GM13977 (cell line): ENCODE data around the gene OSTN.

Experiments used
- DNase-seq: peaks from one replicate; pipeline ENCODE4 v3.0.0; 2012; ENCODE audit warnings: low spot score
- in situ Hi-C: fragments of 300-500 bp; cut with MboI; formaldehyde crosslinking; loops from one replicate; pipeline ENCODE4 v1.12.0; 2022; ENCODE audit warnings: low sequenced_read_pairs, low pct_unique_long_range_greater_than_20kb, mixed read lengths, inconsistent platforms; ENCODE audit not compliant: unreplicated experiment
- TF ChIP-seq, protein P1 (sequence below): IDR thresholded peaks from 2 replicates; pipeline ENCODE4 v1.5.1; 2012; ENCODE audit warnings: mild to moderate bottlenecking, control low read depth; ENCODE audit not compliant: insufficient read depth; ENCODE audit errors: extremely low read depth, missing control alignments

Gene OSTN

DNA sequence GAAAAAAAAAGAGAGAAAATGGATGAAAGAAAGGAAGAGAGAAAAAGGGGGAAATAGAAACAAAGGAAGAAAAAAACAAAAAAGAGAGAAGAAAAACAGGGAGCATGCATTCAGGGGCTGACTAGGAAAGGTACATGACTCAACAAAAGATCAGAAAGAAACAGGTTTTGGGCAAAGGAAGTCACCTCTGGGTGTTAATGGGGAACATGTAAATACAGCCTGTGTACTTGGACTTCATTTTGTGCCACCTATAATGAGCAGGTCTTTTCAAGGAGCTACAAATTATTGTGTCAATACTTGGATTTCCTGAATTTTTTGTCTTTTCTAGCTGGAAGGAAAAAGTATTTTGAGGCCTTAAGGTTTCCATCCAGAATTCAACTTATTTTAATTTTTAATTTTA lies 76.7 kb downstream of the OSTN start:
- DNase-seq = no peak
- in situ Hi-C loops = no loop called here

DNA sequence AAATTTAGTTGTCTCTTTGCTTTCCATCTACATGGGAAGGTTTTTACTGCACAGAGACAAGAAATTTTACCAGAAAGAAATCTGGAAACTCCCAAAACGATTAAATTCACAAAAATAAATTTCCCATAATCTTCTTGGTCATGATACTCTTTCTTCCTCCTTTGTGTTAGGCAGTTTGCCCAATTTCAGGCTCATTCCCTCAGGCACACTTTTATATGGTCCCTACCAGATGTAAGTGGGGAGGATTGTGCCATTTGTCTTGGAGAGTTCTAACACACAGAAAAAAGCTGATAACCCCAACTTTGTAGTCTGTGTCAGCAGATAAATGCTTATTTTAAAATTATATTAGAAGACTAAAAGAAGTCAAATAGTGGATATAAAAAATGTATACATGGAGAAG lies 81.1 kb downstream of the OSTN start:
- DNase-seq = no peak
- in situ Hi-C loops = no loop called here
- TF ChIP-seq, protein P1, sequence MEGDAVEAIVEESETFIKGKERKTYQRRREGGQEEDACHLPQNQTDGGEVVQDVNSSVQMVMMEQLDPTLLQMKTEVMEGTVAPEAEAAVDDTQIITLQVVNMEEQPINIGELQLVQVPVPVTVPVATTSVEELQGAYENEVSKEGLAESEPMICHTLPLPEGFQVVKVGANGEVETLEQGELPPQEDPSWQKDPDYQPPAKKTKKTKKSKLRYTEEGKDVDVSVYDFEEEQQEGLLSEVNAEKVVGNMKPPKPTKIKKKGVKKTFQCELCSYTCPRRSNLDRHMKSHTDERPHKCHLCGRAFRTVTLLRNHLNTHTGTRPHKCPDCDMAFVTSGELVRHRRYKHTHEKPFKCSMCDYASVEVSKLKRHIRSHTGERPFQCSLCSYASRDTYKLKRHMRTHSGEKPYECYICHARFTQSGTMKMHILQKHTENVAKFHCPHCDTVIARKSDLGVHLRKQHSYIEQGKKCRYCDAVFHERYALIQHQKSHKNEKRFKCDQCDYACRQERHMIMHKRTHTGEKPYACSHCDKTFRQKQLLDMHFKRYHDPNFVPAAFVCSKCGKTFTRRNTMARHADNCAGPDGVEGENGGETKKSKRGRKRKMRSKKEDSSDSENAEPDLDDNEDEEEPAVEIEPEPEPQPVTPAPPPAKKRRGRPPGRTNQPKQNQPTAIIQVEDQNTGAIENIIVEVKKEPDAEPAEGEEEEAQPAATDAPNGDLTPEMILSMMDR = no peak

More for the DNA sequence above, 76.7 kb downstream of the OSTN start:
- TF ChIP-seq, protein P1 = no peak

DNA sequence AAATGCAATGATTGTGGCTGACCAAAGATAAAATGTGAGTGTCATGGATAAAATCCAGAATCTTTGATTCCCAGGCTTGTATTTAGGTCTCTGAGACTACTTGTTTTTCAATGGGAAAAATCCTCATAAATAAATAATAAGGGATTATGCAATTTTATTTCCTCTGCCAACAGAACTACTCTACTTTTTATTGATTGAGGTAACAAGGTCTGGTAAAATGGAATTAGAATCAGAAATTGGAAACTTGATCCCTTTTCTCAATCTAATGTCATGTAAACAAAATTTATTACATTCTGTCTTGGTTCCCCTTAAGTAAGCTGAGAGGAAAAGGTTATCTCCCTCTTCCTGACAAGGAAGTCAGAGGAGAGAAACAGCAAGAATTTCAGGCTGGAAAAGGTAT lies 81.8 kb downstream of the OSTN start:
- DNase-seq = no peak
- in situ Hi-C loops = no loop called here
- TF ChIP-seq, protein P1 = no peak

DNA sequence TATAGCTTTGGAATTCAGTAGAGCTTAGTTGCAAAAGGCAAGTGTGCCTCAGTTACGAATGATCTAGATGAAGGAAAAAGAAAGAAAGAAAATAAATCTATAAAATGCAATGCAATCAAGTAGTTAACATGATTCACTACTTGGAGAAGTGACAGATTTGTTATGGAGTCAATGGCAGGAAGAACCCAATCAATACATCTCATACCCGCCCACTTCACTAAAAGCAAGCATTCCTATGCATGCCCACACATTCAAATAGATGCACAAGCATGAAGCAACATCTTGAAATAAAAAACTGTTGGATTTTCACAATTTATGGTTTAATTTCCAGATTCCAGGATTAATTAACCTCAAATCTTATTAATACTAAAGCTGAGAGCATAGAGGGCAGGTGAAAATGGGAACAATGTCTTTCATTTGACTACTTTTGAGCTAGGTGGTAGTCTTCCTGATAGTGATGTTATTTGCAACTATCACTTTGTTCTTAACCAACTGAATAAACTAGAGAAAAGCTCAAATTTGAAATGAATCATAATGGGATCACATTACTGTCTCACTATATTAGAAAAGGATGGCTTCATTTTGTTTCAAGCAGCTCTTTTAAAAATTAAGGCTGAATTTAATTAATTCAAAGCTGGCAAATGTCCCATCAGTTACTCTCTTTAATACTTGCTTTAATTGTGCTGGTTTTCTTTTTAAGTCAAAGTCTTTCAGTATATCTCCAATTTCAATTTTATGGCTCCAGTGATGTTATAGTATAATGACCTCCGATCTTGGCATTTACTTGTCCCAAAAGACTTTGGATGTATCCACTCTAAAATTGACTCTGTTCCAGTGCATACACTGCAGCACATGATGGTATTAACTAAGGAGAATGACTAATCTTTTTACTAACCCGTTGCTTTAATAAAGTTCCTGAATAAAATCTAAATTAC lies 83.5 kb downstream of the OSTN start:
- in situ Hi-C loops = no loop called here
- TF ChIP-seq, protein P1 = no peak
- no peak for DNase-seq

DNA sequence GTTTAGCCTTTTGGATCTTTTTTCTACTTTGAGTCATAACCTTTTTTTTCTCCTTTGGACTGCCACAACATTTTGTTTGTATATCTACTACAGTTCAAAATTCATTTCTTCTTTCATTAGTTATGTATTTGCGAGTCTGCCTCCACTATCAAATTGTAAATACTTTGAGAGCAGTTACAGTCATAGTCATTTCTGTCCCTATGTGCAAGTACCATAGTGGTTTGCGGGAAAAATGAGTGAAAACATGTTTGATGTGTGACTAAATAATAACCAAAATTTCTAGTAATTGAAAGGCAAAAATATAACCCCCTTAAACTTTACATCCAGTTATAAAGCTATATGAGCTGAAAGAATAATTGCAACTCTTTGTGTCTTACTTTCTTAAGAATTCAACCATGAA lies 84.4 kb downstream of the OSTN start:
- in situ Hi-C loops = no loop called here
- no peak for DNase-seq

DNA sequence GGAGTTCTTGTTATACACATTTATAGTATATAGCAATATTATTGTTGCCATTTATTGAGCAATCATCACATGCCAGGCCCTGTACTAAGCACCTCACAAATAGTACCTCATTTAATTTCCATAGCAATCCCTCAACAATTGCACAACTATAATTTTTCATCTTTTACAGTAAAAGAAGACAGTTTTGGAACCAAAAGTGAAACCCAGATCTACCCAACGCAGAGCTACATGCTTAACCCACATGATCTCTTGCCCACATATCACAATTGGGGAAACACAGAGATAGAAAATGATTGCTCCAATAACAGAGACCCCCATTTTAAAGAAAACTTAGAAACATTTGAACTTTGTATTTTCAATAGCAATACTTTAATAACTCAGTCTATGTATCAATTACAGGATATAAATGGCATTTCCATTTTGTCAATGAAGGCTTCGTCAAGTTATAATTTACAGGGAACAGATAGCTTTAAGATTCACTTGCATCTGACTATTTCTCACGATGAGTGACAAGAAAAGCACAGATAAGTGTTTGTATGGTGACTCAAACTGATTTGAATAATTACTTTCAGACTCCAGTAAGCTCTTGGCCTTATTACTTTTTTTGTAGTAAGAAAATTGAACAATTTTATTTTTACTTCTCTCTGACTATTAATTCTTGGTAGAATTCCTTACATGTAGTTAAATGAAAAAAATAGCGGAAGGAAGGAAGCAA lies 91.4 kb downstream of the OSTN start:
- TF ChIP-seq, protein P1 = no peak
- DNase-seq = no peak
- in situ Hi-C loops = no loop called here

More for the DNA sequence above, 84.4 kb downstream of the OSTN start:
- TF ChIP-seq, protein P1 = no peak
